Measurements from ENCODE around the gene CKS1B.

CKS1B gene

DNA sequence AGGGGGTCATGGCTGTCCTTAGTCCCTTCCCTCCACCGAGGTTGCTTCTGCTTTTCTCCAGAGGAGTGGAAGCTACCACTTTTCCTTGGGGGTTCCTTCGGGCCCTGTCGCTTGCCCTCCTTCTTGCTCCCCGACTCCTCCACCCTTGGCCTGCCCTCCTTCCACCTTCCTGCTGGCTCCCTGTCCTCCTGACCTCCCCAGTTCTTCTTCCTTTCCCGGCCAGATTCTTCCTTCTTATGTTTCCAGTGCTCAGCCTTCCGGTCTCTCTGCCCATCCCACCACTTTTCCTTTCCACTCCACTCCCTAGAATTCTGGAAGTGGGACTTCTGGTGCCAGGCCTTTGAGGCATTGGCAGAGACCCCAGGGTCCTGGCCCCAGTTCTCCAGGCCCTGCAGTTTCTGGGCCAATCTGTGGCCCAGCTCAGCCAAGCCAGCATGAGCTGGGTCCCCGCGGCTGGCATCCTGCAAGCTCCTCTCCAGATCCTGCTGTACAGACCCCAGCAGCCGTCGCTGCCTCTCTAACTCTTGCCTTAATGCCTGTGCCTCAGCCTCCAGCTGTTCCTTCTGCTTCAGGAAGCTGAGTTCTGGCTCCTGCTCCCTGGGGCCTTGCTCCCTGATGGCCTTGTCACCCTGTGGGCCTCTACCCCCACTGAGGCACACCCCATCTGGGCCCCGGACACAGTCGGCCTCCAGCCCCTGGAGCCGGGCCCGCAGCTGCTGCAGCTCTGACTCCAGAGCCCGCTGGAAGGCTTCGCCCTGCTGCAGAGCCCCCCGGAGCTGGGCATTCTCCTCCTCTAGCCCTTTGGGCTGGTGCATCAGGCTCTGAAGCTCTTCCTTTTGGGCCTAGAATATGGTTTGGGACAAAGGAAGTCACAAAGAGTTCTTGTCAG lies 28.3 kb upstream of the CKS1B start:
- no peak for DNase-seq

DNA sequence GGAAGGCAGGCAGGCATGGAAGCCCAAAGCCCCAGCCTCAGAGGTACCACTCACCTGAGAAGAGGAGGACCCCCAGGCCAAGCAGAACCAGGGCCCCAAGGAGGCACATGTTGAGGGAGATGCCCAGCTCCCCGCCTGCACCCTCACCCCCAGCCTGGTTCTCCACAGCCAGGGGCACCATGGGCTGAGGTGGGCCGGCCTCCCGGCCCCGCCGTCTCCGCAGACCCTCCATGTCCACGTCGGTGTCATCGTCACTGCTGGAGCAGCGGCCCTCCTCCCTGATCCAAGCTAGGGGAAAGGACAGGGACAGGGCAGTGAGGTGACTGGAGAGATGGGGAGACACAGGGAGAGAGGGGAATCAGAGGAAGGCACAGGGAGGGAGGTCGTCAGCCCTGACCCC lies 26.4 kb upstream of the CKS1B start:
- DNase-seq, result no peak

DNA sequence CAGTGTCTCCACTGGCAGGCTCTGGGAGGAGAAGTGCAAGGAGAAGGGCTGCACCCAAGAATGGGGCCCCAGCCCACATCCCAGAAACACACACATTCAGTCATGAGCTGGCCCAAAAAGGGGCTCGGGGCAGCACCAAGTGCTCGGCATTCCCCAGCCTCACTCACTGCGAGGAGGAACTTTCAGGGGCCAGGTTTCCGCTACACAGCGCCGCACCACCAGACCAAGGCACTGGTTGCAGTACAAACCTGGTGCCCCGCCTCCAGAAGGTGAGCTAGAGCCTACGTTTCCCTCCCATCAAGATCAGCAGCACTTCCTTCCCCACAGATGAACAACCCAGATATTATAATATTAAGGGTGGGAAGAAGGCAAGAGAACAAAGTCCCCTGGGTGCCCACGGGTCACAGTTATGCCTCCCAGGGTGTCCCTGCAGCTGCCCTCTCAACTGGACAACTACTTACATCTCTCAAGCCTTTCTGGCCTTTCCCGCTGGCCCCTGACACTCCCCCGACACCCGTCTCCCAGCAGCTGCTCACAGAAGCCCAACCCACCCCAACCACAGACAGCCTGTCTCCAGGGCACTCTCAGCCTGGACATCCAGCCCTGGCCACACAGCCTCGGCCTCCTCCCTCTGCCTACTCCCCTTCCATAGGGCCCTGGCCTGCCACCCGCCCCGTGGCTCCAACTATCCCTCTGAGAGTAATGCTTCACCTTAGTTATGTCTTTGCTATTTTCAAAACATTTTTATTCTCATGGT lies 22.4 kb upstream of the CKS1B start:
- DNase-seq, result no peak

DNA sequence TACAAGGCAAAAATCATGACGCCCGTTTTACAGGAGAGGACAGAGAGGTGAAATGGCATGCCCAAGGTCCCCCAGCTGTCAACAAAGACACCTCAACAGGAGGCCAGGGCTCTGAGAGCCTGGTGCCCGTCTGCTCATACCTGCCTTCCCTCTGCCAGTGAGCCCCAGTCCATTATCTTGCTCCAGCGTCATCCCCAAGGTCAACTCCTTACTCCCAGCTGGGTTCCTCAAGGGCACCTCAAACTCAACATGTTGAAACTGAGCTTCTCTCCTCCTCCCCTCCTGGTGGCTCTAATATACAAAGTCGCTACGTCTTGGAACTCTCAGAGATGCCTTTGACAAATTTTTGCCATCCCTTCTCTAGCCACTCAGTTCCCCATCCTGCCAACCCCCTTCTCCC lies 21.8 kb upstream of the CKS1B start:
- no peak for DNase-seq

DNA sequence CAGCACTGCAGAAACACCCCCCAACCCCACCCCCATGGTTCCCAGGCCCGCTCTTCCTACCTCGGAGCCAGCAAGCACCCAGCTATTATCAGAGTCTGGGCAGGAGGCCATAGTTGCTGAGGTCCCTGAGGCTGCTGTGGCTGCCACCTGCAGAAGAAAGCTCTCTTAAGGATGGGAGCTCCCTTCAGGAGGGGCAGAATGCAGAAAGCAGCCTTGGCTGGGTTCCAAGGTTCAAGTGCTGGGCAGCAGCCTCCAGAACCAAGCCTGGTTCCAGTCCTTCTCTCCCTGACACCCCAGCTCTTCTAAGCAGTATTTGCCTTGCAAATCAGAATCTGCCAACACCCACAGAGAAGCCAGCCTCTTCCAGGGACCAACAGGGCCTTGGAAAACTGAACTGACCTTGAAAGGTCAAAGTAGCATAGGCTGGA lies 20.9 kb upstream of the CKS1B start:
- no peak for DNase-seq

DNA sequence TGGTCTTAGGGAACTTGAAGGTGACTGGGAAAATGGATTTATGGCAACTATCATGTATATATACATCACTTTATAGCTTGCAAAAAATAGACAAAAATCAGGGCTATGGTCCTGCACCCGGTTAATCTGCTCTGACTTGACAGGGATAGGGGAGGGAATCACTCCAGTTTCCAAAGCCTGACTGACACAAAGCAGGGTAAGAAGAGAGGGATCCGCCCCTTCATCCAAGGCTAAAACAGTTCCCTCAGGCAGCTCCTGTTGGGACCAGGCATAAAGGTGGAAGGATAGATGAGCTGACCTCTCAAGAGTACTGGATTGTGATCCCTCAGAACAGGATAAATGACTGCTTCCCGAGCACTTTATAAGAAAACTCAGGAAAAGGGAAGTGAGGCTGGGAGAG lies 19.9 kb upstream of the CKS1B start:
- no peak for DNase-seq

DNA sequence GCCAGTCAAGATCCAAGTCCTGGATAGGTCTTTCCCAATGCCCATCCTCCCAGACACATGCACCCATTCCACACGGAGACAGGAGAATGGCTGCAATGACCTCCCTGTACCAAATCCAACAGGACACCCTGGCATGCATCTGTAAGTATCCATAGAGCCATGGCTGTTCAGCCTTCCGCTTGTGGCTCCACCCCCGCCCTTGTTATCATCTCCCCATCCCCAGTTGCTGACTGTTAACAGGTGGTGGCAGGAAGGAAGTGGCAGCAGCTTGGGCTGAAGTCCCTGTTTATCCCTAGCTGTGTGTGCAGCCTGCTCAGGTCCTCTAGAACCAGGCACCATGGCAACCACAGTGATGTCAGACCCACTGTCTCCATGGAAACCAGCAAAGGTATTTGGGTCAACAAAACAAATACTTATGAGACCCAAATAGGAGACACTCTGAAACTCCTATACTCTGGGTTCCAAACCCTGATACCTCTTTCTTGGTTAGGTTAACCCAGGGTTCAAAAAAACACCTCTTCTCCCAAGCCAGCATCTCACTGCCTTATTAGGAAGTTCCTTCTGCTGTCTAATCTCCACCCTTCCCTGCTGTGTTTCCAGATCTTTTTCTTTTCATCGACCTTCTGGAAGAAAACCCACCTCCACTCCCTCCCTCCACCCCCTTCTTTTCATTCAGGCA lies 19.3 kb upstream of the CKS1B start:
- DNase-seq, result no peak

DNA sequence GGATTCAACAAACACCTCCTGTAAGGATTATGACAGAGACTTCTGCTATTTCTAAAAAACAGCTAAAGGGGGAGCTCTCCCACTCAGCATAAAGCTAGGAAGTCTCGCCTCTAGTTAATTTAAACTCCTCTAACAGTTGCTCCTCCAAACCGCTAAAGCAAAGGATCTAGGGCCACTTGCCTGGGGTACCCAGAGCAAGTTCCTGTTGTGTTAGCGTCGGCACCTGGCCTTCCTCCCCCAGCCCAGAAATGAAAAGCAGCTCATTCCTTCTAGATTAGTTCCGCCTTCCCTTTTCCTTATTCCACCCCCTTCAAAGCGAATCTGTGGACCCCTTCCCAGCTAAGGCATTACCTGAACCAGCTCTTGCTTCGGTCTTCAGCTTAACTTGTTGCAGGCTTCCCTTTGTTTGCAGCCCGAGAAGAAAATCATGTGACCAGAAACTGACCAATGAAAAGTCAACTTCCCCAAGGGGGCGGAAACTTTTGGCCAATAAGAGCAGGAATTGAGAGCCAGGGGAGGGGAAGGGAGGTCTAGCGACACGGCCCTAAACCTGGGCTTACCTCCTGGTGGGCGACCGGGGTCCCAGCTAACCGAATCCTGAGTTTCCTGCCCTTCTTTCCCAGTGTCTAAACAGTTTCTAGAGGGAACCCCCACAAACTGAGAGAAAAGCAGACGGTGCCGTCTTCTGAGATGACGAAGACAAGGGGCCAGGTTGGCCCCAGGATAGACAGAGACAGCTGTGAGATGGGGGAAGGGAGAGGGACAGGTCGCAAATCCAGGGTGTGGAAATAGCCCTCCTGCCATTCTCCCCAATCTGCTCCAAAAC lies 18.6 kb upstream of the CKS1B start, which contains the start of gene PBXIP1:
TSS of gene PBXIP1 (minus strand) at position 382 of the 826 bp plus-strand sequence. CDS start 2,378 bp downstream, outside the sequence.
- peak; percentile 77 for DNase-seq

DNA sequence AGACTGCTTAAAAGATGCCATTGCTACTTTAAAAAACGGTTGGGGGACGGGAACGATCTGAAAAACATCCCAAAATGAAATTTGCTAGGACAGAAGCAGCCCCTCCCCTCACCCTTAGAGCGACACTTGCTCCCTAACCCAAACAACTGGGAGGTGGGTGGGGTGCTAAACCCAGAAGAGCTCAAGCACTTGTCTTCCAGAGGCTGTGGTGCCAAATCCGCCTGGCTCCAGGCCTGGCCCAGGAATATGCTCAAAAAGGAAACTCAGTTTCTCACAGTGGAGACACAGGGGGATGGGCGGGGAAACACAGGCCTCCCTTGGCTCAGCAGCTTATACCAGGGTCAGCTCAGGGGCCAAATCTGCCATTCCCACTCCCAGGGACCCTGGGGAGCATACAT lies 17.9 kb upstream of the CKS1B start:
- DNase-seq, result no peak

DNA sequence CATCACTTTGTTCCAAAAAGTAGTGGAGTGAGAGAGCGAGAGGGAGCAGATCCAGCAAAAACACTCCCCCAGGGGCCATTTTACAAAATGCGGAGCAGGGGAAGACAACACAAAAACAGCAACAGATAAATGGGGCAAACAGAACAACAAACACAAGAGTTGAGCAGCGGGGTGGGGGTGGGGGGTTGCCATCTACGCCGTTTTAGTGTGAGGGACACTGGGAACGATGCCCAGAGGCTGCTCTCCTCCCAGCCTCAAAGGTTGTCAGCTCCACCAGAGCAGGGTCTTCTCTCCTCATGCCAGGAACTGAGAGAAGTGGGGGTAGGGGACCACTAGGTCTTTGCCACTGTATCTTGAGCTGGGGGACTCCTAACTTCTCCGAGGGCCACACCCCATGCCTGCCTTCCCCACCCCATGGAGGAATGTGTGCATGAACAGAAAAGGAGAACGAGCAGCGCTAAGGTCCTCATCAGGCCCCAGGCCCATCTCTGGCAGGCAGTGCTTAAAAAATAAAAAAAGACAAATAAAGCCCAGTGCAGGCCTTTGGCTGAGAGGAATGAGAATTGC lies 17.3 kb upstream of the CKS1B start:
- no peak for DNase-seq

DNA sequence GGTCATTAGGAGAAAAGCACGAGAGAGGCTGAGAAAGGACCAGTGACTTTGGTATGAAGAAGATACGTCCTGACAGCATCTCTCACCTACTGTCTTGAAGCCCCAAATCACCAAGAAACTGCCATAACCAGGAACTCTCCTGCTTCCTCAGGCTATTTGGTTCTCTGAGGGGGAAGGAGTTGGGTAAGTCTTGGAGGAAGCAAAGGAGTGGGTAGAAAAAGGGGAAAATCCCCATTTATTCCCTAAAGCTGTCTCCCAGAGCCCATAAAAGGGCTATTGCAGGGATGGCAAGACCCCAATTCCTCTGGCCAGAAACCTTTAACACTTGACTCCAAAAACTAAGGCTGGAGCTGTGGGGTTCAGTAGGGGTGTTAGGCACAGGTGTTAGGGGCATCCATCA lies 16.4 kb upstream of the CKS1B start:
- no peak for DNase-seq

DNA sequence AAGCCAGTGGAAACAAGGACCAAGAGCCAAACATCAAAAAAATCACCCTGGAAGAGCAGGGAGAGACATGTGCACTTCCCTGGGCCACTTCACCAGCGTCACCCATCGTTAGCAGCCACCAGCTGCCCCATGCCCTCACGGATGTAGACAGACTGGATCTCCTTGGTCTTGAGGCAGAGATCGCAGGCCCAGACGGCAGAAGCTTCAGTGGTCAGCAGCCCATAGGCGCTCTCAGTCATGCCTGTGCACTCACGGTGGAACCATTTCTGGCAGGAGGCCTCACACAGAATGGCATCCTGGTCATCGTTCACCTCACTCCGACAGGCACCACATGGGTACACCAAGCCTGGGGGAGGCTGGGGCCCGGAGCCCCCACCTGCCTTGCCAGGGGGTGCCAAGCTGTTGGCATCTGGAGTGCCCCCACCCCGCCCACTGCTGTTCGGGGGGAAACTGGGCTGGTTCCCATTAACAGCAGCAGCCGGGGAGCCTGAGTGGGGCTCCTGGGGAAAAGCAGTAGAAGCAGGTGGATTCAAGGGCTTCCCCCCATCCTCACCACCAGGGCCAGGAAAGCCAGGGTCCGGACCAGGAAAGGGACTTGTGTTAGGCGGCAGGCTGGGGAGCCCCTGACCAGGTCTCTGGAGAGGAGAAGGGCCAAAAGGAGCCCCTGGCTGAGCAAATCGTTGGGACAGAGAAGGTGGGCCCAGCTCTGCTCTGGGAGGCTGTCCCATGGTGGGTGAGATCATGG lies 15.6 kb upstream of the CKS1B start:
- no peak for DNase-seq

DNA sequence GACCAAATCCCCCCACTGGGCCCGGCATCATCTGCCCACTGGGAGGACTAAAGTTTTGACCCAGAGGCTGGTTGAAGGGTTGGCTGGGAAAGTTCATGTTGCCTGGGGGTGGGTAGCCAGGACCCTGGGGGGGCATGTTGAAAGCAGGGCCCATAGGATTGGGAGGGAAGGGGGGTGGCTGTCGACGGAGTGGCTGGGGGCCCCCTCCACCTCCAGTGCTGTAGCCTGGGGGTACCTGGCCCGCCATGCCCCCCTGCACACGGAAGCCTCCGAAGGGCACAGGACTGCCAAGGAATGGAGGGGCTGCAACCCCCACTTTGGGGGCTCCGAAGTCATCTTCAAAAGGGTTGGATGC lies 15.1 kb upstream of the CKS1B start:
- DNase-seq, result no peak

DNA sequence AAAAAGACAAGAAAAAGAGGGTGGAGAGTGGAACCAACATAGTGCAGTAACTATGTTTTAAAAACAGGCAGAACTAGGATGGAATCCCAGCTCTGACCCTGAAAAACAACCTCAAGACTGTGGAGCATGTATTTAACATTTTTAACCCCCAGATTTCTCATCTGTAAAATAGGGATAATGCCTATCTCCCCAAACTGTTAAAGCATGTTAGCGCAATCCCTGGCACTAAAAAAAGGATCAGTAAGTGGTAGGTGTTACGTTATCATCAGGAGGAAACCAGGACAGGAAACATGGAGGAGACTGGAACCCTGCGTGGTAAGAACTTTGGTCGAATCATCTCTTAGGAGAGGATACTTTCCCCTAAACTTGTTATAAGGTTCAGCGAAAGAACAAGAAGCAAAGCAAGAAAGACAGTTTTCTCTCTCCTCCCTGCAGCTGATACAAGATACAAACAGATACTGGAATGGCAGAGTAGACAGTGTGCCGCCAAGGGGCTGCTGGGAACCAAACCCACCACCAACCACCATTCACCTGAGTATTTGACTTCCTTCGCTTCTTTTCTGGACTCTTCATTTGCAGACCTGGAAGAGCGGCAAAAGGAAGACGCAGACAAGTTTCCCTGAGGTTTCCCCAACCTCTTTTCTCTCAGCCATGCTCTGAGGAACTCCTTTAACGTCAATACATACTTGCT lies 13.9 kb upstream of the CKS1B start:
- no peak for DNase-seq

DNA sequence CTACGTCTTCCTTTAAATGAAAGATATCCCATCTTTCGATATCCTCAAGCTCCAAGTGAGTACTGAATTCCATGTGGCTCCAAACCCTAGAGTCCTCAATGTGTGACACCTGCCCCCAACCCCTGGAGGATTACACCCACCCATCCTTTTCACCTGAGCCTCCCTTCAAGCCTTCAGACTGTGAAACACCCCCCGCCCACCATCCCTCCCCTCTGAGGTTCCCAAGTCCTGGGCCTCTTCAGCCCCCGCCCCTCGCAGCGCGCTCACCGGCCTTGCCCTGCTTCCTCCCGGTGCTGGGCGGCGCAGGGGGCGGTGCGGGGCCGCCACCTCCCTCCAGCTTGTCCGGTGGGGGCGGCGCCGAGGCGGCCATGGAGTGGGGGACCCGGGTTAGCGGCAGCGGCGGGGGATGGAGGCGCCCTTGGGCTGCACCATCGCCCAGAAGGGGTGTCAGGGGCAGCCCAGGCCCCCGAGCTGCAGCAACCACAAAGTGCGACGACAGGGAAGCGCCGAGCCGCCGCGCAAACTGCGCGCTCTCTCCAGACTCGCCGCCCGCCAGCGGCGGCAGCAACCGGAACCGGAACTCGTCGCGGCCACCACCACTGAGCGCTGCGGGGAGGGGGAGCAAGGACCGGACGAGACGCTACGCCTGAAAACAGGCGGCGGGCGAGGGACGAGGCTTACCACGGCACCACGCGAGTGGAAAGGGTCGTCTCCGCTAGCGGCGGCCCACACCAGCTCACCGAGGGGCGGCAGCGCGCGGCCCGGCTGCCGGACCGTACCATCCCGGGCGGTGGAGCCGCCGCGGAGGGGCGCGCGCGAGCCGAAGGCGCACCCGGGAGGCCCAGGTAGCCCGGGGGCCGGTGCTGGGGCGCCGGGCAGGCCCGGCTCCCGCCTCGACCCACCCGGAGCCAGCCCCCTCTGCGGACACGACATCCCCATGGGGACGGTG lies 13.0 kb upstream of the CKS1B start, which contains the start of gene PYGO2:
TSS of gene PYGO2 (minus strand) at position 576 of the 949 bp plus-strand sequence. CDS start at position 370, 206 bp downstream.
- DNase-seq, result no peak

DNA sequence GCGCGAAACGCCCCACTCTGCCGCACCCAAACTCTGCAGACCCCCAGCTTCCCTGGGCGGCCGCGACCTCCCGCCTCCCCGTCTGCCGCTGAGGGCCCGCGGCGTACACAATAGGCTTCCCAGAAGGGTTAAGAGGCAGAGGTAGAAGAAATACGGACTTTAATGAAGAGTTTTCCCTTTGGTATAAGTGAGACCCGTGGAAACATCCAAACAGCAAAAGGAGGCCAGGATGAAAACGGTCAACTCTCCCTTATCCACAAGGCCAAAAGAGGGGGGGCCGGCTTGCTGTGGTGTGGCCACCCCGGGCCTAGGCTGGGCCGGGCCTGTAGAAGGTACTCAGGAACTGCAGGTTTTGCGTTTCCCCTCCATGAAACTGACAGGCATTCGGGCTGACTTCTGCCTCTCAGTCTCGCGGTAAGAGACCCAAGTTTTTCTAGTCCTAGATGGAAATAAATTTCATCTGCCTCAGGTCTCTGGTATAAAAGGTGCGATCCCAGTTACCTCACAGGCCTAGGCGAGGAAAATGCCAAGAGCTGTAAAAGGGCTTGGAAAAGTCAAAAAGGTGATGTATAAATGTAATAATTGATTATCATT lies 12.2 kb upstream of the CKS1B start:
- no peak for DNase-seq

DNA sequence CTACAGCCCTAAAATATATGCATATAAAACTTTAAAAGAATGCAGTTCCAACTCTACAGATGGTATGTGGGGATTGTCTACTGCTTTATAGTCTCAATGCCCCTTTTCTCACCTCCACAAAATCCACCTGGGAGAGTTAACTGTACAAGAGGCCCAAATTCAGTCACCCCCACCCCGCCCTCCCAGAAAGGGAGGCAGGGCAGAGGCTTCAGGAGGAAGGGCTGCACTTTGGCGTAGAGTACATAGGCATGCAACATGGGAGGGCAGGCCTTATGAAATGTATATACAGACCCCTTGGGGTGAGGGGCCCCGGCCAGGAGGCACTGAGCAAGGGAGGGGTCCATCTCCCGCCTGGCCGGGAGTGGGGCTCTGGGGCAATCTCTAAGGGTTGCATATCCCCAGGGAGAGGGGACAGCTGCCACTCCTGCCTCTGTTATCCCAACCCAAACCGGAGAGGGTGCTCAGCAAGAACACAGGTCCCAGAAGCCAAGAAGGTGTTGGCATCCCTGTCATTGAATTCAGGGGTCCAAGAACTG lies 11.6 kb upstream of the CKS1B start:
- DNase-seq, result no peak

DNA sequence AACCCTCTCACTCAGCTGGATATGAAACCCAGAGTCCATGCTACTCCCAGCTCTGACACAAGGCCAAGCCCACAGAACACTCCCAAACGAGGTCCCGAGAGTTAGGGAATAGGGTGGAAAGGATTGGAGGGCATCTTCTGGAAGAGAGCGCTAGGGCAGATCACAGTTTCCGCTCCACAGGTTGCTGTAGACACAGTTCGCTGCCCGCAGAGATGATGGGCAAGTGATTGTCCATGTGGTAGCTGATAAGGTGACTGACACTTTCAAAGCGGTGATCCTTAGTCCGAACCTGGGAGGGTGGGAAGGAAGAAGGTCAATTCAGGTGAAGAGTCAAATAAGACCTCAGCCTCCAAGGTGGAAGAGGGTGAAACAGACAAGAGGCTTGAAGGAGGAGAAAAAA lies 10.8 kb upstream of the CKS1B start:
- no peak for DNase-seq

DNA sequence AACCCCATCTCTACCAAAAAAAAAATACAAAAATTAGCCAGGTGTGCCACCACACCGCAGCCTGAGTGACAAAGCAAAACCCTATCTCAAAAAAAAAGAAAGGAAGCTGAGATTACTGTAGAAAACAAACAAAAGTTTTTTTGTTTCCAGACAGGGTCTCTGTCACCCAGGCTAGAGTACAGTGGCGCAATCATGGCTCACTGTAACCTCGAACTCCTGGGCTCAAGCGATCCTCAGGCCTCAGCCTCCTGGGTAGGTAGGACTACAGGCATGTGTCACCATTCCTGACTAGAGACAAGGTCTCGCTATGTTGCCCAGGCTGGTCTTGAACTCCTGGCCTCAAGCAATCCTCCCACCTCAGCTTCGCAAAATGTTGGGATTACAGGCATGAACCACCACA lies 10.1 kb upstream of the CKS1B start:
- DNase-seq, result no peak

All from amniotic stem cell (primary cell).